ENCODE data around the gene VWA8. TPM values are rescaled to one million over a fixed set of nuclear protein-coding genes. Genes with fewer than 3 reads are reported as not detected.
A peak's percentile ranks its signal among the peaks of the same experiment; 100 is the strongest.
"Not testable (repeated sequence)": the region's sequence is repeated elsewhere in the genome, so short reads cannot be mapped to it uniquely, and the experiment has no call there.

Gene VWA8
- polyA plus RNA-seq, 1 donor: 11.6 TPM

- Histone ChIP-seq H3K27ac (ENCODE audit: low read length) (no peak overlapping the region), H3K4me1 (ENCODE audit: control insufficient read depth, insufficient read depth, low read length) (peaks cover 9% of the 10 kb centered on the region), H3K4me3 (ENCODE audit: low read length) (no peak overlapping the region), H3K27me3 (ENCODE audit: control insufficient read depth, insufficient read depth, low read length) (no peaks in the 10 kb centered on the region), H3K9me3 (ENCODE audit: control insufficient read depth, low read depth, low read length) (no peaks in the 10 kb centered on the region), H3K36me3 (ENCODE audit: control insufficient read depth, insufficient read depth, low read length) (peaks cover 3% of the 10 kb centered on the region)
- no peak for DNase-seq
These were observed 380.6 kb downstream of the VWA8 start for GRCh38 chr13:41580345-41580744.

GRCh38 chr13:41579881-41580280 lies 381.0 kb downstream of the VWA8 start:
- 100% methylated on average over 1 of the region's 6 CpGs for WGBS (ENCODE audit: insufficient coverage, low lambda C conversion rate)
- H3K4me1 ChIP-seq (ENCODE audit: control insufficient read depth, insufficient read depth, low read length): peaks cover 9% of the 10 kb centered on the region
- H3K27me3 ChIP-seq (ENCODE audit: control insufficient read depth, insufficient read depth, low read length): no peaks in the 10 kb centered on the region
- H3K9me3 ChIP-seq (ENCODE audit: control insufficient read depth, low read depth, low read length): no peaks in the 10 kb centered on the region
- no peak for DNase-seq
- no peak overlapping the region for H3K27ac ChIP-seq (ENCODE audit: low read length)
- peaks cover 3% of the 10 kb centered on the region for H3K36me3 ChIP-seq (ENCODE audit: control insufficient read depth, insufficient read depth, low read length)
- no peak overlapping the region for H3K4me3 ChIP-seq (ENCODE audit: low read length)

DNA sequence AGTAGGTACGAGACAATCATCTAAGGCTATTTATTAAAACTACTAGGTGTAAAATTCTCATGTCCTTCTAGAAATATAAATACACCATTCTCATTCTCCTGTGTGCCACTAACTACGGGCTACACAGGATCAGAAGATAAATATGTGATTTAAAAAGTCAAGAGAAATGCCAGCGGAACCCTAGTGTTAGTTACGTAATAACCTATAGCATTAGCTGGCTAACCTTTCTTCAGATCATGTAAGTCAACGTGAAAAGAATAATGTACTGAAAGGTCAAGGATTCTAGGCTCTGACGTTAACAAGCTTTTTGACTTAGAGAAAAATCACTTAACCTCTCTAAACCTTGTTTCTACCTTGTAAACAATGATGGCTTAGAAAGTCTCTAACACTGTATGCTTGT lies 381.7 kb downstream of the VWA8 start:
- WGBS (ENCODE audit: insufficient coverage, low lambda C conversion rate): 90% methylated on average over 2 of the region's 6 CpGs
- H3K36me3 ChIP-seq (ENCODE audit: control insufficient read depth, insufficient read depth, low read length): peaks cover 1% of the 10 kb centered on the region

GRCh38 chr13:41578371-41578770 lies 382.5 kb downstream of the VWA8 start:
- Histone ChIP-seq H3K27ac (ENCODE audit: low read length) (no peak overlapping the region), H3K4me3 (ENCODE audit: low read length) (no peak overlapping the region), H3K27me3 (ENCODE audit: control insufficient read depth, insufficient read depth, low read length) (no peaks in the 10 kb centered on the region), H3K36me3 (ENCODE audit: control insufficient read depth, insufficient read depth, low read length) (no peaks in the 10 kb centered on the region), H3K4me1 (ENCODE audit: control insufficient read depth, insufficient read depth, low read length) (peaks cover 9% of the 10 kb centered on the region), H3K9me3 (ENCODE audit: control insufficient read depth, low read depth, low read length) (peaks cover 4% of the 10 kb centered on the region)
- DNase-seq: no peak
- no CpG with 5 or more reads among the region's 5 CpGs for WGBS (ENCODE audit: insufficient coverage, low lambda C conversion rate)

More for the DNA sequence above, 381.7 kb downstream of the VWA8 start:
- no peaks in the 10 kb centered on the region for H3K27me3 ChIP-seq (ENCODE audit: control insufficient read depth, insufficient read depth, low read length)
- no peak overlapping the region for H3K4me3 ChIP-seq (ENCODE audit: low read length)
- peaks cover 9% of the 10 kb centered on the region for H3K4me1 ChIP-seq (ENCODE audit: control insufficient read depth, insufficient read depth, low read length)
- DNase-seq: no peak
- H3K9me3 ChIP-seq (ENCODE audit: control insufficient read depth, low read depth, low read length): no peaks in the 10 kb centered on the region
- no peak overlapping the region for H3K27ac ChIP-seq (ENCODE audit: low read length)

DNA sequence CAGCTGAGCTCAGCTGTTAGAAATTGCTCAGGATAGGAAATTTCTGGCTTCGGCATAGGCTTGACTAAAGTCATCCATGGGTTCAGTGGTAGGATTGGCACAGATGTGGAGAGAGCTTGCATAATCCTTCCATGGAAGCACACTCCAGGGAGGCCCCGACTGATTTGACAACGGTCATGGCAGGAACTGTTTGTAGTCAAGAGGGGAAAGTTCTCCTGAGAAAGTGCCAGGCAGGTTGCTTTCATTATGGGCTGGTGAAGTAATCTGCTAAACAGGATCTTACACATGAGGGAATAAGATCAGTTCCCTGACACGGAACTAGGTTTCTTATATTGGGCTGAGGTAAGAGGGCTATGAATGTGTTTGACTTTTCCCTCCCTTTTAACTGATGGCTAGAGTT lies 383.5 kb downstream of the VWA8 start:
- peak; percentile 69 to 85 for DNase-seq
- H3K4me3 ChIP-seq (ENCODE audit: low read length): no peak overlapping the region
- no CpG with 5 or more reads among the region's 4 CpGs for WGBS (ENCODE audit: insufficient coverage, low lambda C conversion rate)

DNA sequence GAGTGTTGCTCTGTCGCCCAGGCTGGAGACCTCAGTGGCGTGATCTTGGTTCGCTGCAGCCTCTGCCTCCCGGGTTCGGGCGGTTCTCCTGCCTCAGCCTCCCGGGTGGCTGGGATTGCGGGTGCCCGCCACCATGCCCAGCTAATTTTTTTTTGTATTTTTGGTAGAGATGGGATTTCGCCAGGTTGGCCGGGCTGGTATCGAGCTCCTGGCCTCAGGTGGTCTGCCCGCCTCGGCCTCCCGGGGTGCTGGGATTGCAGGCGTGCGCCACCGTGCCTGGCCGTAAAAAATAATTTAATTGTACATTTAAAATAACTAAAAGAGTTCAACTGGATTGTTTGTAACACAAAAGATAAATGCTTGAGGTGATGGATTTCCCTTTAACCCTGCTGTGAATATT lies 387.3 kb downstream of the VWA8 start:
- not testable (repeated sequence) for H3K4me3 ChIP-seq (ENCODE audit: low read length); H3K36me3 ChIP-seq (ENCODE audit: control insufficient read depth, insufficient read depth, low read length); H3K27me3 ChIP-seq (ENCODE audit: control insufficient read depth, insufficient read depth, low read length); H3K4me1 ChIP-seq (ENCODE audit: control insufficient read depth, insufficient read depth, low read length); DNase-seq; H3K27ac ChIP-seq (ENCODE audit: low read length)
- no CpG with 5 or more reads among the region's 19 CpGs for WGBS (ENCODE audit: insufficient coverage, low lambda C conversion rate)
- H3K9me3 ChIP-seq (ENCODE audit: control insufficient read depth, low read depth, low read length): peaks cover 17% of the 10 kb centered on the region

More for the DNA sequence above, 383.5 kb downstream of the VWA8 start:
- Histone ChIP-seq H3K27ac (ENCODE audit: low read length) (no peak overlapping the region), H3K36me3 (ENCODE audit: control insufficient read depth, insufficient read depth, low read length) (no peaks in the 10 kb centered on the region), H3K4me1 (ENCODE audit: control insufficient read depth, insufficient read depth, low read length) (peaks cover 9% of the 10 kb centered on the region), H3K27me3 (ENCODE audit: control insufficient read depth, insufficient read depth, low read length) (no peaks in the 10 kb centered on the region), H3K9me3 (ENCODE audit: control insufficient read depth, low read depth, low read length) (peaks cover 4% of the 10 kb centered on the region)

GRCh38 chr13:41571817-41572340 lies 389.0 kb downstream of the VWA8 start:
- H3K4me3 ChIP-seq (ENCODE audit: low read length); H3K4me1 ChIP-seq (ENCODE audit: control insufficient read depth, insufficient read depth, low read length); DNase-seq; H3K27ac ChIP-seq (ENCODE audit: low read length); H3K36me3 ChIP-seq (ENCODE audit: control insufficient read depth, insufficient read depth, low read length); H3K27me3 ChIP-seq (ENCODE audit: control insufficient read depth, insufficient read depth, low read length): not testable (repeated sequence)
- WGBS (ENCODE audit: insufficient coverage, low lambda C conversion rate): no CpG with 5 or more reads among the region's 33 CpGs
- H3K9me3 ChIP-seq (ENCODE audit: control insufficient read depth, low read depth, low read length): peaks cover 17% of the 10 kb centered on the region

- no peak overlapping the region for H3K4me3 ChIP-seq (ENCODE audit: low read length)
- no peak for DNase-seq
- H3K27me3 ChIP-seq (ENCODE audit: control insufficient read depth, insufficient read depth, low read length): no peaks in the 10 kb centered on the region
- H3K36me3 ChIP-seq (ENCODE audit: control insufficient read depth, insufficient read depth, low read length): peaks cover 10% of the 10 kb centered on the region
- H3K27ac ChIP-seq (ENCODE audit: low read length): no peak overlapping the region
- 100% methylated on average over 1 of the region's 3 CpGs for WGBS (ENCODE audit: insufficient coverage, low lambda C conversion rate)
- no peaks in the 10 kb centered on the region for H3K4me1 ChIP-seq (ENCODE audit: control insufficient read depth, insufficient read depth, low read length)
- H3K9me3 ChIP-seq (ENCODE audit: control insufficient read depth, low read depth, low read length): peaks cover 17% of the 10 kb centered on the region
These were observed 391.9 kb downstream of the VWA8 start for GRCh38 chr13:41568972-41569351.

GRCh38 chr13:41568143-41568971 lies 392.6 kb downstream of the VWA8 start:
- no peaks in the 10 kb centered on the region for H3K27me3 ChIP-seq (ENCODE audit: control insufficient read depth, insufficient read depth, low read length)
- no peaks in the 10 kb centered on the region for H3K4me1 ChIP-seq (ENCODE audit: control insufficient read depth, insufficient read depth, low read length)
- H3K4me3 ChIP-seq (ENCODE audit: low read length): no peak overlapping the region
- peaks cover 10% of the 10 kb centered on the region for H3K36me3 ChIP-seq (ENCODE audit: control insufficient read depth, insufficient read depth, low read length)
- H3K27ac ChIP-seq (ENCODE audit: low read length): no peak overlapping the region
- WGBS (ENCODE audit: insufficient coverage, low lambda C conversion rate): 92% methylated on average over 5 of the region's 9 CpGs
- peaks cover 12% of the 10 kb centered on the region for H3K9me3 ChIP-seq (ENCODE audit: control insufficient read depth, low read depth, low read length)
- DNase-seq: no peak

DNA sequence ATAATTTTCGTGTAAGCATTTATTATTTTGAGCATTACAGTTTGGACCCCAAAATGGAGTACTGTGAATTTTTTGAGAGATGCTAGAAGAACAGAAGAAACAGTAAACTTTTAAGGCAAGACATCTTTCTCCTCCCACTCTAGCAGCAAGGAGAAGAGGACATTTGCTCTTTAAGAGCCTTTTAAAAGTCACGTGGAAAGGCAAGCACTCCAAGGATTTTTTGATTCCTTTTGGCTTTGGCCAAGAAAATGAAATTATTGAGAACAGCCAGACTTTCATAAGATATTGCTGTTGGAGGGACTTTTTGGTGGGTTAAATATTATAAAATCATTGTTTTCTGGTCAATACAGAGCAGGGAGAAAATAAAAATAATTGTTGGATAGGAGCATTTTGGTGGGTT lies 393.5 kb downstream of the VWA8 start:
- DNase-seq: no peak
- Histone ChIP-seq H3K4me3 (ENCODE audit: low read length) (no peak overlapping the region), H3K36me3 (ENCODE audit: control insufficient read depth, insufficient read depth, low read length) (peaks cover 10% of the 10 kb centered on the region), H3K4me1 (ENCODE audit: control insufficient read depth, insufficient read depth, low read length) (no peaks in the 10 kb centered on the region), H3K27ac (ENCODE audit: low read length) (no peak overlapping the region), H3K27me3 (ENCODE audit: control insufficient read depth, insufficient read depth, low read length) (no peaks in the 10 kb centered on the region), H3K9me3 (ENCODE audit: control insufficient read depth, low read depth, low read length) (peaks cover 12% of the 10 kb centered on the region)
- WGBS (ENCODE audit: insufficient coverage, low lambda C conversion rate): 100% methylated on average over 1 of the region's 2 CpGs

- no peak overlapping the region for H3K27ac ChIP-seq (ENCODE audit: low read length)
- no peaks in the 10 kb centered on the region for H3K9me3 ChIP-seq (ENCODE audit: control insufficient read depth, low read depth, low read length)
- H3K36me3 ChIP-seq (ENCODE audit: control insufficient read depth, insufficient read depth, low read length): peaks cover 10% of the 10 kb centered on the region
- no peak overlapping the region for H3K4me3 ChIP-seq (ENCODE audit: low read length)
- H3K4me1 ChIP-seq (ENCODE audit: control insufficient read depth, insufficient read depth, low read length): no peaks in the 10 kb centered on the region
- H3K27me3 ChIP-seq (ENCODE audit: control insufficient read depth, insufficient read depth, low read length): no peaks in the 10 kb centered on the region
- 90% methylated on average over 2 of the region's 6 CpGs for WGBS (ENCODE audit: insufficient coverage, low lambda C conversion rate)
- DNase-seq: no peak
These were observed 395.1 kb downstream of the VWA8 start for GRCh38 chr13:41565846-41566245.
